ENCODE data around the gene HCFC1R1.
"Not testable (repeated sequence)": the region's sequence is repeated elsewhere in the genome, so short reads cannot be mapped to it uniquely, and the experiment has no call there.

HCFC1R1 gene, protein sequence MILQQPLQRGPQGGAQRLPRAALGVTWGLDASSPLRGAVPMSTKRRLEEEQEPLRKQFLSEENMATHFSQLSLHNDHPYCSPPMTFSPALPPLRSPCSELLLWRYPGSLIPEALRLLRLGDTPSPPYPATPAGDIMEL

DNA sequence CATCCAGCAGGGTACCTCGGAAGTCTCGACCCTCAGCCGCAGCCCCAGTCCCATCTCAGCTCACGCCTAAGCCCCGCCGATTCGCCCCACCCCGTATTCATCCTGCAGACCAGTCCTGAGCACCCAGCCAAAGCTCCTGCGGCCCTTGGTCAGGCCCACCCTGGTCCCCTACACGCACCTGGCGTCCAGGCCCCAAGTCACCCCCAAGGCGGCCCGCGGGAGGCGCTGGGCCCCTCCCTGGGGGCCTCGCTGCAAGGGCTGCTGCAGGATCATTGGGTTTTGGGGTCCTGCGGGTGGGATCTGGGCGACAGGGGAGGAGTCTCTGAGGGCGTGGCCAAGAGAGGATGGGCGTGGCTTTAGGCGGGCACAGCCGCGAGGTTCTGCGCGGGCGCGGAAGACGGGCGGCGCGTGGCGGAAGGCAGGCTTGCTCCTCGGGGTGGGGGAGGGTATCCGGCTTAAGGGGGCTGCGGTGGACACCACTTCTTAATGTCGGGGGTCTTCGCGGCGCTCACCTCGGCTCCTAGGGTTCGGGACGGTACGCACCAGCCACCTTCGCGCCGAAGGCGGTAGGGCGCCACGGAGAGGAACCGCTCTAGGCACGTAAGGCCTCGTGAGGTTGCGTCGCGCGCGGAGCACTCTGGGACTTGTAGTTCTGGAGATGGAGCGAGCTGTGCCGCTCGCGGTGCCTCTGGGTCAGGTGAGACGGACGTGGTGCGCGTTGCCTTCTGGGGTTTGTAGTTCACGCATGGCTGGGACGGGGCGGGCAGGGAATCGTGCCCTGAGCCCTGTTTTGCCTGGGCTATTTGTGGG, at the start of gene HCFC1R1, which contains the start of gene THOC6:
Gene HCFC1R1, minus strand, starts transcription at position 274 of the 810 bp plus-strand sequence. Its CDS starts 1 bp downstream, at position 273.
Gene THOC6, plus strand, starts transcription at position 367 of the 810 bp plus-strand sequence. Its CDS starts 292 bp downstream, at position 659.
- FAIRE-seq, result no peak

DNA sequence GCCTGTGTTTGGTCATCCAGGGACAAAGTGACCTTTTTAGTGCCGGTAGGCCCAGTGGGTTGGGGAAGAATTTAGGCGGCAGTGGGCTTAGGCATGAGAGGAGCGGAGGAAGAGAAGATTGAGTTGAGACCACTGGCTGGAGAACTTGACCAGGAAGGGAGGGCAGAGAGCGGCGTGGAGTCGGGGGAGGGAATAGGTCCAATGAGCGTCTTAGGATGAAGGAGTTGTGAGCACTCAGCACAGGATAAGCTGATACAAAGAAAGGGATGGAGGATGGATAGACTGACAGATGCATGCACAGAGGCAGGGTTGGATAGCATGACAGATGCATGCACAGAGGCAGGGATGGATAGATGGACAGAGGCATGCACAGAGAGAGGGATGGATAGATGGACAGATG, 49.7 kb upstream of the HCFC1R1 start:
- FAIRE-seq, result no peak

DNA sequence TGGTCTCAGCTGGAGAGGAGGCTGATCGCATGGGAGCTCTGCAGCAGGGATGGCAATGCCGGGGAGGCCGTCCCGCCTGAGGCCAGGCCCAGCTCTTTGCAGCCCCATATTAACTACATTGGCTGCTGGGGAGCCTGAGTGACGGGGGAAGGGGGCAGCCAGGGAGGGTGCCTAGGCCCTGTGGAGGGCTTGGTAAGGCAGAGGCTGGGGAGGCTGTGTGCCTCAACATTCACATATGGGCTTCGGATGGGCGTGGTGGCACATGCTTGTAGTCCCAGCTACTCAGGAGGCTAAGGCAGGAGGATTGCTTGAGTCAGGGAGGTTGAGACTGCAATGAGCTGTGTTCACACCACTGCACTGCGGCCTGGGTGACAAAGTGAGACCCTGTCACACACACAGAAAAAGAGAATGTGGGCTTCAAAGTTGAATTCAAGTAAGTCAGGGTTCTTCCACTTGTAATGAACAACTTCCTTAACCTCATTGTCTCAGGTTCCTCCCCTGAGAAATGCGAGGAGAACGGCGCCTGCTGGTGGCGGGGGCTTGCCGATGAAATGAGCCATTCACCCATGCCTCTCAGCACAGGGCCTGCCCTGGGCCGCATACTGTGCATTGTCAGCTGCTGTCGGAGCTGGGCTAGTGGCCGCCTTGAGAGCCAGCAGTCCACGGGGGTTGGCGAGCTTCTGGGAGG, 49.0 kb upstream of the HCFC1R1 start:
- not testable (repeated sequence) for FAIRE-seq

DNA sequence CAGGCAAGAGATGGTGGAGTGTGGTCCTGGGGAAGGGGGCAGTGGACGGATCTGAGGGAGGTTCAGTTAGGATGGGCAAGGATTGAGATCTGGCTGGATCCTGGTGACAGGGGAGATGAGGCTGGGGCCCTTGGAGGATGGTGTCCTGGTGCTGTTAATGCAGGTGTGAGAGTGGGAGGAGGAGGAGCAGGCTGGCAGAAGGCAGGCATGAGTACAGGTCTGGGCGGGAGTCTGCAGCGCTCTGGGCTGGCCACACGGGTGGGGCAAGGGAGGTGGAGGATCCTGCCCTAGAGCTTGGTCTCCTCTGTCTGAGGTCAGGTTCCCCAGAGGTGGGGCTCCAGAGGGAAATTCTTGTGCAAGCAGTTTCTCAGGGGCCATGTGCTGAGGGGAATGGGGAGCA, 48.4 kb upstream of the HCFC1R1 start:
- not testable (repeated sequence) for FAIRE-seq

DNA sequence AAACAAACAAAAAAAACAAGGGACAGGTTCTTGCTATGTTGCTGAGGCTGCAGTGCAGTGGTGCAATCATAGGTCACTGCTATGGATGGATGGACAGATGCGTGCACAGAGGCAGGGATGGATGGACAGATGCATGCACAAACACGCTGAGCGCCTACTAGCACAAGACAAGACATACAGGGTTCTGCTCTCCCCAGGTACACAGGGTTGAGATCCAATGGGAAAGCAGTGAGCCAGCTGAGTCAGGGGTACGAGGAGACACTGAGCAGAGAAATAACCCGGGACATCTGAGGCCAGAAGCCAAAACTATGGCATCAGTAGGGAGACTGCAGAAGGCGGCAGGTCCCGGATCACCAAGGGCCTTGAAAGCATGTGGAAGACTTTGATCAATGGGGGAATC, 47.9 kb upstream of the HCFC1R1 start:
- FAIRE-seq, result no peak

DNA sequence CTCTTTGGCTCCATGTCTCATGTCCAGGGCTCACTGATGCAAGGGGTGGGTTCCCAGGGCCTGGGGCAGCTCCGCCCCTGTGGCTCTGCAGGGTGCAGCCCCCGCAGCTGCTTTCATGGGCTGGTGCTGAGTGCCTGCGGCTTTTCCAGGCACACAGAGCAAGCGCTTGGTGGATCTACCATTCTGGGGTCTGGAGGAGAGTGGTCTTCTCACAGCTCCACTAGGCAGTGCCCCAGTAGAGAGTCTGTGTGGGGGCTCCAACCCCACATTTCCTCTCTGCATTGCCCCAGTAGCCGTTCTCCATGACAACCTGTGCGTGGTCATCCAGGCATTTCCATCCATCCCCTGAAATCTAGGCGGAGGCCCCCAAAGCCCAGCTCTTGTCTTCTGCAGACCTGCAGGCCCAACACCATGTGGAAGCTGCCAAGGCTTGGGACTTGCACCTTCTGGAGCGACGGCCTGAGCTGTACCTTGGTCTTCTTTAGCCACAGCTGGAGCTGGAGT, 46.9 kb upstream of the HCFC1R1 start:
- FAIRE-seq, result no peak

DNA sequence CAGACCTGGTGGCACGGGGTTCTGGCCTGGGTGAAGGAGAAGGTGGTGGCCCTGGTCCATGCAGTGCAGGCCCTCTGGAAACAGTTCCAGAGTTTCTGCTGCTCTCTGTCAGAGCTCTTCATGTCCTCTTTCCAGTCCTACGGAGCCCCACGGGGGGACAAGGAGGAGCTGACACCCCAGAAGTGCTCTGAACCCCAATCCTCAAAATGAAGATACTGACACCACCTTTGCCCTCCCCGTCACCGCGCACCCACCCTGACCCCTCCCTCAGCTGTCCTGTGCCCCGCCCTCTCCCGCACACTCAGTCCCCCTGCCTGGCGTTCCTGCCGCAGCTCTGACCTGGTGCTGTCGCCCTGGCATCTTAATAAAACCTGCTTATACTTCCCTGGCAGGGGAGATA, 45.4 kb upstream of the HCFC1R1 start:
- FAIRE-seq, result not testable (repeated sequence)

DNA sequence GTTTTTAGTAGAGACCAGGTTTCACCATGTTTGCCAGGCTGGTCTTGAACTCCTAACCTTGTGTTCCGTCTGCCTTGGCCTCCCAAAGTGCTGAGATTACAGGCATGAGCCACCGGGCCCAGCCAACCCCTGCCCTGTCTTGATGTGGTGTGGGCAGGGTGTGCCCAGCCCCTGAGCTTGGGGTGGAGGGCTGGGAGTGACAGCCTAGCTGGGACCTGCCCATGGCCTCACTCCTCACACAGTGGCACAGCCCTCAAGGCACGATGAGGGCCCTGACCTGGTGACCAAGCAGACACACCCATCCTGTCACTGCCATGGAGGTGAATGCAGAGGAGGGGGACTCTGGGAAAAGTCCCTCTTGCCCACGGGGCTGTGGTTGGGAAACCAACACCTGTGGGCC, 44.7 kb upstream of the HCFC1R1 start:
- no peak for FAIRE-seq

DNA sequence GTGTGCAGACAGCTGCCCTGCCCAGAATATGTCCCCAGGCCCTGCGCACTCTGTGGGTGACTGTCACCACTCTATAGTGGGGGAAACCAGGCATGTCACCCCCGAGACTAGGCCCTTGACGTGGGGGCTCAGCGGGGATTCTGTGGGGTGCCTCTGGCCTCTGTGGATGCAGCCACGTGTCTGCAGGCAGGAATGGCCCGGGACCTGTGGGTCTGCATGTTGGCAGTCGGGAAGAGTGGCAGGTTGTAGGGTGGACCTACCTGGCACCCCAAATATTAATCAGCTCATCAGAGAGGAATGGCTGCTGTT, 42.7 kb upstream of the HCFC1R1 start:
- FAIRE-seq, result no peak

DNA sequence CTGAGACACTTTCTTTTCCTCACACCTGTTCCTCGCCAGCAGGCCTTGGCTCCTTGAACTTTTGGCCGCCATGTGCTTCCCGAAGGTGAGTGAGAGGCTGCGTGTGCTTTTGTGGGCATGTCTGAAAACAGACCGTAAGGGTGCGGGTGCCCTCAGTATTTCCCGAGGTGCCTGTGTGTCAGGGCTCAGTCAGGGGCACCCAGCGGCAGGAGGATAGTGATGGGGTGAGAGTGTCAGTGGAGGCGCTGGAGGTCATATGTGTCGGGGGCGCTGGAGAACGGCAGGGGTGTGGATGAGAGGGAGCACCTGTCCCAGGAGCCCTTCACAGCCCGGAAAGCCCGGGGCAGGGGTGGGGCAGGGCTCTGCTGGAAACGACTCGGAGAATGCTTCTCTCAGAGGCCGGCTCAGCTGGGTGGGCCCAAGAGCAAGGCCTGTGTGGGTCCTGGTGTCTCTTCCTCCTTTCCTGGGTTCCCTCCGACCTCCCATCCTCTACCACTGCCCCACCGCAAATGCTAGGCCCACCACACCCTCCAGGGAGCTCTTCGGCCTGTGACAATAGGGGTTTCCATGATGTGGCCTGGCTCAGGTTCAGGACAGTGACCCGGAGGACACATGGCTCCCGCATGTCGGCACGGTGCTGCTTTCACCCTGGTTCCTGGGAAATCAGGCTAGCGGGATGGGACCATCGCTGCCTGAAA, 42.1 kb upstream of the HCFC1R1 start:
- FAIRE-seq, result no peak

DNA sequence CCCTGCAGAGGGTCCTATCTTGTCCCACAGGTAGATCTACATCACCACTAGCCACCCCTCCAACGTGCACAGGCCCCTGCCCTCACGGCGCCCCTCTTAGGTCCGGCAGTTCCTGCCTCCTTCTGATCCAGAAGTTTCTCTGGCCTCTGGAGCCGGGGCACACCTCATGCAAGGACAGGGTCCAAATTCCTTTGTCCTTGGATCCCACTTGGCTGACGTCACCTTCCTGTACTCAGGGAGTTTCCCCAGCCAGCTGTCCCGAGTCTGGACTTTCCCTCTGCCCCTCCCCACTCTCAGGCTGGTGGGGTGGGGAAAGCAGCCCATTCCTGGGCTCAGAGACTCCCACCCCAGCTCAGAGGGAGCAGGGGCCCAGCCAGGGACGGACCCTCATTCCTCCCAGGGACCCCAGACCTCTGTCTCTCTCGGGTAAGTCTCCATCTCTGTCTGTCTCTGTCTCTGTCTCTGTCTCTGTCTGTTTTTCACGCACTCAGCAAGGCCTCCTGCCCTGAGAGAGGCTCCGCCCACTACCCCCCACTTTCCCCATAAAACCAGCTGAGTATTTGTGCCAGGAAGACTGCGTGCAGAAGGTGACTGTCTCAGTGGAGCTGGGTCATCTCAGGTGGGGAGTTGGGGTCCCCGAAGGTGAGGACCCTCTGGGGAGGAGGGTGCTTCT, 41.5 kb upstream of the HCFC1R1 start, which contains the start of gene IL32:
Gene IL32, plus strand, starts transcription at position 572 of the 673 bp plus-strand sequence. CDS start 172 bp downstream, outside the sequence.
- FAIRE-seq, result no peak

DNA sequence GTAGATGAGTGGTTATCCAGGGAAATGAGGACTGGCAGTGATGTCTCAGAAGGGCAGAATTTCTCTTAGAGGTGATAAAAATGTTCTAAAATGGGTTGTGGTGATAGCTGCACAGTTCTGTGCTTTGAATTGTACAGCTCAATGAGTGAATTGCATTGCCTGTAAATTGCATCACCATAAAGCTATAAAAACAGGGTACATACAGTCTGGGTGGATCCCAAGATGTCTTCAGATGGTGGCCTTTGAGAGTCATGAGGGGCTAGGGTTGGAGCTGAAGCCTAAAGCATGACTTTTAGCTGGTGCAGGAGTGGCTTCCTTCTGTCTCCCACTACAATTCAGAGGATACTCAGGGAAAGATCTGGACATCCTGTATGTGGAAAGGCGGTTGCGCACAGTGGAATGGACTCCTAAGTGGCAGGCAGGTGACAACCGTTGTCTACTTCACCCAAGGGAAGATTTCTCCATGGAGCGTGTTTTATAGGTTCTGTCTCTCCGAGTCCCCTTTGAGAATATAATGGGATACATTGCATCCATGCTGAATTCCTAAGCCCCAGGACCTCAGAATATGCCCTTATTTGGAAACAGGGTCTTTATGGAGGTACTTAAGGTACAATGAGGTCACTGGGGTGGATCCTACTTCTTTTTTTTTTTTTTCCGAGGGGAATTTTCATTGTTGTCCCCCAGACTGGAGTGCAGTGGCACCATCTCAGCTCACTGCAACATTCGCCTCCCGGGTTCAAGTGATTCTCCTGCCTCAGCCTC, 40.1 kb upstream of the HCFC1R1 start:
- FAIRE-seq, result no peak

DNA sequence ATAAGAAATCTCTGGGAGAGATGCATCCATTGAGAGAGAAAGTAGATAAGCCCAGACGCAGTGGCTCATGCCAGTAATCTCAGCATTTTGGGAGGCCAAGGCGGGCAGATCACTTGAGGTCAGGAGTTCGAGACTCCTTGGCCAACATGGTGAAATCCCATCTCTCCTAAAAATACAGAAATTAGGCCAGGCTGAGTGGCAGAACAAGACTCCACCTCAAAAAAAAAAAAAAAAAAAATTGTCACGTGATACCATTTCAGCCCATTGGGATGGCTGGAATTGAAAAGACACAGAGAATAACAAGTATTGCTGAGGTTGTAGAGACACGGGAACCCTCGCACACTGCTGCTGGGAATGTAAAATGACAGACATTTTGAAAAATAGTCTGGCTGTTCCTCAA, 38.8 kb upstream of the HCFC1R1 start:
- no peak for FAIRE-seq

DNA sequence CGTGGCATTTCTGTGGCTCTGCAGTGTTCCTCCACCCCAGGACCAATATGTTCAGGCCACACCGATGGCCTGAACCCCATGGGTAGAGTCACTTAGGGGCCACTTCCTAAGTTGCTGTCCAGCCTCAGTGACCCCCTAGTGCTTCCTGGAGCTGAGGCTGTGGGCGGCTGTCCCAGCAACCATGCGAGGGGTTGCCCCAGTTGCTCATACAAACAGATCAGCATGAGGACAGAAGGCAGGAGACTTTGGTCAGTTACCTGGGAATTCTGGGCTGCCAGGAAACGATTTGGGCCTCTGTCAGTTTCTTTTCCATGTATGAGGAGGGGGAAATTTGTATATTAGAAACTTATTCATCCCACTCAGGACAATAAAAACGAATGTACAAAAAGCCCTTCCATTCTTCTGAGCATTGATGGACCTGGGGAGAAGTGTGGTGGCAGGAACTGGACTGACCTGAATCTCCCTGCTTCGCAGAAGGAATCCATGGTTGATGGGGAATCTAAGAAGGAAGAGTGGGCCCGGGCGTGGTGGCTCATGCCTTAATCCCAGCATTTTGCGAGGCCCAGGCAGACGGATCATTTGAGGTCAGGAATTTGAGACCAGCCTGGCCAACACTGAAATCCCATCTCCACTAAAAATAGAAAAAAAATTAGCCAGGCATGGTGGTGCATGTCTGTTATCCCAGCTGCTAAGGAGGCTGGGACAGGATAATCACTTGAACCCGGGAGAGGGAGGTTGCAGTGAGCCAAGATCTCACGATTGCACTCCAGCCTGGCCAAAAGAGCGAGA, 36.8 kb upstream of the HCFC1R1 start:
- no peak for FAIRE-seq

DNA sequence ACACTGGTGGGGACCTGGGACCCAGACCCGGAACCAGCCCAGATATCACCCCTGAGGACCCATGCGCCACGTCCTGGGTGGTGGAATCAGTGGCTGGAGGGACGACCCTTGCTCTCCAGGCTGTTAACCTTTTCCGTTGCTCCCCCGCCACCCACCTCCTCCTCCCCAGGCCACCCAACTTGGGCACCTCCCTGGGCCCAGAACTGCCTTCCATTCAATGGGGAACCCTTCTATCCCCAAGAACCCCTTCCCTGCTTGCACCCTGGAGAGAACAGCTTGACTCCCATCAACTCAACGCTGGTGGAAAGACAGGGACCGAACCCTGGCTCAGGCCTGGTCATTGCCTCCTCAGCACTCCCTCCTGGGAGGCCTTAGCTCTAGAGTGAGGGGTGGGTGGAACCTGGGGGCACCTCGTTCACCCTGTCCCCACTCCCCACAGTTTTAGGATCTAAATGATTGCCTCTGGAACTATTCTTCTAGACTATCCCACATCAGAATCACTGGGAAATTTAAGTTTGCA, 36.0 kb upstream of the HCFC1R1 start:
- FAIRE-seq, result no peak

DNA sequence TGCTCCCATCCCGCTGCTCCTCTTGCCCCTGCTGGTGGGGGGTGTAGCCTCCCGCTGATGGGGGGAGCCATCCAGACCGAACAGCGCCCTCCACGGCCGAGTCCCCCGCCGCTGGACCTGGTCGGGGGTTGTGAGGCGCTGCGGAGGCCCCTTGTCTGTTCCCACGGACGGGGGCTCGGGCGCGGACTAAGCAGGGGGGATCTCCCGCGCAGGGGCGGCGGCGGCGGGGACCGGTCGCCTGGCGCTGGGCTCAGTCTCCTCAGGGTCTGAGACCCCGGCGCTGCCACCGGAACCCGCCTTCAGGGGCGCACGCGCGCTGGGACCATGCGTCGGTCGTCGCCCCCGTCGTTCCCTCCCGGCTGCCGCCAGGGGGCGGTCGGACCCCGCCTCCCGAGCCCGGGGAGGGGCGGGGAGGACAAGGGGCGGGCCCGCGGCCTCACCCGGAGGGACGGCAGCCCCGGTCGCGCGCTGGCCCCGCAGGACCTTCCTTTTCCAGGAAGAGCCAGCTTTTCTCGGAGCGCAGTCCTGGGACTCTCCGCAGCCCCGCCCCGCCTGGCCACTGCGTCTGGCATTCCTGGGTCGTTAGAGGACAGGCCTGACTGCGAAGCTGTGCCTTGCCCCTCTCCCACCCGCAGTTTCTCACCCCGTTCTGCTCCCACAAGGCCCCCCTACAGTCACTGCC, 35.4 kb upstream of the HCFC1R1 start:
- no peak for FAIRE-seq

DNA sequence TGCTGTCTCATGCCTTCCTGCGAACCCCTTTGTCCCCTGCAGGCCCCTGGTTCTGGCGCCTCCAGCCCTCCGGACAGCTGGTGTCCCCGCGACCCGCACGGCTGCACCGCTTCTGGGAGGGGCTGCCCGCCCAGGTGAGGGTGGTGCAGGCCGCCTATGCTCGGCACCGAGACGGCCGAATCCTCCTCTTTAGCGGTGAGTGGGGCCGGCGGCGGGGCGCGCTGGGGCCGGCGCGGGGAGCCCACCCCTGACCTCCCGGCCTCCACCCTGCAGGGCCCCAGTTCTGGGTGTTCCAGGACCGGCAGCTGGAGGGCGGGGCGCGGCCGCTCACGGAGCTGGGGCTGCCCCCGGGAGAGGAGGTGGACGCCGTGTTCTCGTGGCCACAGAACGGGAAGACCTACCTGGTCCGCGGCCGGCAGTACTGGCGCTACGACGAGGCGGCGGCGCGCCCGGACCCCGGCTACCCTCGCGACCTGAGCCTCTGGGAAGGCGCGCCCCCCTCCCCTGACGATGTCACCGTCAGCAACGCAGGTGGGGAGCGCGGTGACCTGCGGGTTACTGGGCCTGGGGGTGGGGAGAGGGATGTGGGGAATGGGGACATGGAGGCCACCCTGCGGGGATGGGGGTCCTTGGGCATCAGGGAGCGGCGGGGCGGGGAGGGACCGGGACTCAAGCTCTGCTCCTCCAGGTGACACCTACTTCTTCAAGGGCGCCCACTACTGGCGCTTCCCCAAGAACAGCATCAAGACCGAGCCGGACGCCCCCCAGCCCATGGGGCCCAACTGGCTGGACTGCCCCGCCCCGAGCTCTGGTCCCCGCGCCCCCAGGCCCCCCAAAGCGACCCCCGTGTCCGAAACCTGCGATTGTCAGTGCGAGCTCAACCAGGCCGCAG, 34.6 kb upstream of the HCFC1R1 start:
- FAIRE-seq, result no peak

DNA sequence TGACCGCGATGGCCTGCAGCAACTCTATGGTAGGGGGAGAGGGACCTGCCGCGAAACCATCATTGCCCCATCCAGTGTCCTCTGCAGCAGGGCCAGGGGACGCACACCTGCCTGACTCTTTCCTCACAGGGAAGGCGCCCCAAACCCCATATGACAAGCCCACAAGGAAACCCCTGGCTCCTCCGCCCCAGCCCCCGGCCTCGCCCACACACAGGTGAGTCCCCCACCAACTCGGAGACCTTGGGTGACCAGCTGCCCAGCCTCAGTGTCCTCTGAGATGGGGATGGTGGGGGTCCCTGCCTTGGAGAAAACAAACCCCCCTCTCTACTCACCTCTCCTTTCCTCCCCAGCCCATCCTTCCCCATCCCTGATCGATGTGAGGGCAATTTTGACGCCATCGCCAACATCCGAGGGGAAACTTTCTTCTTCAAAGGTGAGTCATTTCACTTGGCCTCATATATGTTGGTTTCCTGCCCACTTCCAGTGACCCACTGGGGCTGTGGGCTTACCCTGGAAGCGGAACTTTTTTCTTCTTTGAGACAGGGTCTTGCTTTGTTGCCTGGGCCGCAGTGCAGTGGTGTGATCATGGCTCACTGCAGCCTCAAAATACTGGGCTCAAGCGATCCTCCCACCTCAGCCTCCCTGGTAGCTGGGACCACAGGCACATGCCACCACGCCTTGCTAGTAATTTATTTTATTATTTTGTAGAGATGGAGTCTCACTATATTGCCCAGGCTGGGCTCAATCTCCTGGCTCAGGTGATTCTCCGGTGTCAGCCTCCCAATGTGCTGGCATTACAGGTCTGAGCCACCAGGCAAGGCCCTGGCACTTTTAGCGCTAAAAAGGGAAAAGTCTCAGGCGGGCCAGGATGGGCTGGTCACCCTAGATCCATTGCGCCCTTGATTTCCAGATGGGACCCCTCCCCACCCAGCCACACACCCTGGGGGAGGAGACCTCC, 33.7 kb upstream of the HCFC1R1 start:
- FAIRE-seq, result no peak
